Esophagus muscularis mucosa (tissue), 4 donors: ENCODE measurements around the gene TPP2. TPM values are rescaled to one million over a fixed set of nuclear protein-coding genes. Genes with fewer than 3 reads are reported as not detected.

Experiments
- DNase-seq: peaks from one replicate; pipeline ENCODE4 v3.0.0-alpha.2; 2017; ENCODE audit errors: extremely low spot score
- H3K27ac ChIP-seq, 4 donors: fragments of 200-600 bp; sonication (generic); replicated peaks in 1 of 4; 1 replicate in 3 of 4; 2 replicates in 1 of 4; pipeline ENCODE4 v1.5.1; 2016 to 2019; ENCODE audit warnings: mild to moderate bottlenecking in 1 of 4
- H3K27me3 ChIP-seq, 4 donors: fragments of 200-600 bp; sonication (generic); one replicate each; pipeline versions ENCODE4 v1.5.1 to v1.6.0; 2016 to 2019
- H3K36me3 ChIP-seq, 4 donors: fragments of 200-600 bp; sonication (generic); one replicate each; pipeline ENCODE4 v1.5.1; 2016 to 2019
- H3K4me1 ChIP-seq, 4 donors: fragments of 200-600 bp; sonication (generic); one replicate each; pipeline ENCODE4 v1.5.1; 2016 to 2019
- H3K4me3 ChIP-seq, 4 donors: fragments of 200-600 bp; sonication (generic); 1 replicate in 2 of 4; 2 replicates in 2 of 4; pipeline ENCODE4 v1.5.1; 2016 to 2019; ENCODE audit warnings: mild to moderate bottlenecking in 4 of 4, moderate library complexity in 1 of 4
- H3K9me3 ChIP-seq, 4 donors: fragments of 200-600 bp; sonication (generic); 1 replicate in 3 of 4; 2 replicates in 1 of 4; pipeline ENCODE4 v1.5.1; 2016 to 2019
- CTCF ChIP-seq, 3 experiments: fragments of 200-600 bp in 2 of 3; fragments of 450-650 bp in 1 of 3; sonication (generic) in 2 of 3; IDR thresholded peaks; one replicate each; pipeline ENCODE4 v1.5.1; 2017 to 2019; ENCODE audit warnings: antibody characterized with exemption in 3 of 3, mild to moderate bottlenecking in 2 of 3, moderate library complexity in 1 of 3
- EP300 ChIP-seq: sonication (generic); formaldehyde crosslinking; IDR thresholded peaks from one replicate; pipeline ENCODE4 v1.6.1; 2017; ENCODE audit warnings: antibody characterized with exemption
- POLR2A ChIP-seq: fragments of 450-650 bp; IDR thresholded peaks from one replicate; pipeline ENCODE4 v1.6.1; 2017; ENCODE audit warnings: antibody characterized with exemption, moderate library complexity, mild to moderate bottlenecking, low read depth
- POLR2AphosphoS5 ChIP-seq, 2 donors: sonication (generic); formaldehyde crosslinking; IDR thresholded peaks; one replicate each; pipeline ENCODE4 v1.6.1; 2017; ENCODE audit warnings: antibody characterized with exemption in 2 of 2
- WGBS: methylation state at CpG from one replicate; pipeline ENCODE4 v1.1.5; 2018; 5-methylcytosine and 5-hydroxymethylcytosine counted together
- intact Hi-C: fragments of 100-400 bp; cut with DNase I; formaldehyde crosslinking; loops from one replicate; pipeline ENCODE4 v1.15.1; 2023
- total RNA-seq, 4 donors: library from RNA; depleted of rRNA; stranded (reverse); fragments of >200 nt; gene quantifications; one replicate each; pipeline versions ENCODE4 v1.1.0 to v1.2.1, GENCODE V29; 2016

The TPP2 gene
- total RNA-seq, 4 donors from 2014 or later: 30.3 to 38.4 (median 32.1) TPM

DNA sequence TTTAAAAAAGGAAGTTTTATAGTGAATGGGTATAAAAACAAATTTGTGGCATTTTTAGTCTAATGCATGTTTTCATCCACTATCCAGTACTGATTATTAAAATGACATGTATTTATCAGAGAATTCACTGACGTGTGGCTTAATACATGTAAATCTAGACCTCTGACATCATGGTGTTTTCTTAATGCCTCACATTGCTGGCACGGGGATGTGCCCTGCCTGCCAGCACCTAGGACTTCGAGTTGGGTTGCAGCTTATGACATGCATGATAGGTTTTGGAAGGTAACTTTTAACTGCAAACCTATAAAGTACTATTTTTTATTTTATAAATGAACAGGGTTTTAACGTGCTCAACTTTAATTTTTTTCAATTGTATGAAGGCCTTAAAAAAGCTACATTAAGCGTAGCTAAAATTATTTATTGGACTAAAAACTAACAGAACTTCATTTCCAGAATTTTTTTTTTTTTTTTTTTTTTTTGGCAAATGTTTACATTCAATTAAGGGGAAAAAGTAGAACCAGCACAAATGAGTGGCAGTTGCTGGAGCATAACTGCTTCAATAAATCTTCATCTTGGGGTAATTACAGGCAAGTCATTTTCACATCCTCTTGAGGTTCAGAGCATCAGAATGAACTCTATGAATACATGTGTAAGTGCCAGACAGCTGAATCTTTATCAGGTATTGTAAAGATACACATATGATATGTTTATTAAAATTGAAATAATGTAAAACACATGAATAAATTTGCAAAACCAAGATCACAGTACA is 81.7 kb downstream of the TPP2 start:
- intact Hi-C loops: no loop called here
- no peak for DNase-seq
- Histone ChIP-seq H3K4me3 (no peak overlapping the region), H3K27me3 (no peaks in the 10 kb centered on the region), H3K36me3 (peaks cover 31 to 66% (median 49%) of the 10 kb centered on the region in 4 donors), H3K27ac (no peak overlapping the region), H3K4me1 (no peaks in the 10 kb centered on the region), H3K9me3 (no peaks in the 10 kb centered on the region)
- no peak for TF ChIP-seq EP300
- TF ChIP-seq CTCF (IDR thresholded peaks at IDR 0.05): no peak
- TF ChIP-seq POLR2A: no peak
- TF ChIP-seq POLR2AphosphoS5 (IDR thresholded peaks at IDR 0.05): no peak
- 87% methylated on average over 5 of the region's 5 CpGs for WGBS

DNA sequence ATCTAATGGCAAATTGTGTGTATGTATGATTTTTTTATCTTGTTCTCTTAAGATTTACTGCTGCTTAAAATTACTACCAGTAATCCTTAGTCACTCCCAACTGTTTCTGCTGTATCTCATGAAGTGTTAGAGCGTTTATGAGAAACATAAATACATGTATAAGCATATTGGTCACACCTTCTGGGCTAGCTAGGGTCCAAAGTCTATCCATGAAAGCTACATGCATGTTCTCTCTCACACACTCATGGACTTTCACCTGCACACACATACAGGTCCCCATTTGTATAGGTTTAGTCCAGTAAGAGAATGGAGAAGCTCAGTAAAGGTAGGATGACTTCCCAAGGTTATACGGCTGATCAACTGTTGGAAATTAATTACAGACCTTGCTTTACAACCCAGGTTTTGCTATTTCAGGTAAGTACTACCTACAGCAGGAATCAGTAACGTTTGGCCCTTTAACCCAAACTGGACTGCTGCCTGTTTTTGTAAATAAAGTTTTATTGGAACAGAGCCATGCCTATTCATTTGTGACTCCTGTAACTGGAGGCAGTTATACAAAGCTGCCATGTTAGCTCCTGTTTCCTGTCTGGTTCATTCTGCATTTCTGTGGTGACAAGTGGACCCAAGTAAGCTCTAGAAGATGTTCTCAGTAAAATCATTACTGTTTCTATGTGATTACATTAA is 82.8 kb downstream of the TPP2 start:
- no peak overlapping the region for H3K4me3 ChIP-seq
- no peaks in the 10 kb centered on the region for H3K9me3 ChIP-seq
- no peak for TF ChIP-seq CTCF (IDR thresholded peaks at IDR 0.05)
- H3K27me3 ChIP-seq: no peaks in the 10 kb centered on the region
- H3K36me3 ChIP-seq: peaks cover 31 to 58% (median 44%) of the 10 kb centered on the region in 4 donors
- intact Hi-C loops: no loop called here
- 89% methylated on average over 3 of the region's 3 CpGs for WGBS
- no peak for DNase-seq
- no peak overlapping the region for H3K27ac ChIP-seq
- no peaks in the 10 kb centered on the region for H3K4me1 ChIP-seq

- TF ChIP-seq CTCF (IDR thresholded peaks at IDR 0.05) (no peak), POLR2AphosphoS5 (IDR thresholded peaks at IDR 0.05) (no peak), EP300 (no peak), POLR2A (no peak)
Observed at GRCh38 chr13:102680133-102680717, 83.4 kb downstream of the TPP2 start.

GRCh38 chr13:102680842-102681740 is 84.3 kb downstream of the TPP2 start:
- Histone ChIP-seq H3K4me1 (no peaks in the 10 kb centered on the region), H3K9me3 (no peaks in the 10 kb centered on the region), H3K4me3 (no peak overlapping the region), H3K27me3 (no peaks in the 10 kb centered on the region), H3K36me3 (peaks cover 23 to 43% (median 32%) of the 10 kb centered on the region in 4 donors), H3K27ac (no peak overlapping the region)
- no peak for TF ChIP-seq EP300
- TF ChIP-seq CTCF (IDR thresholded peaks at IDR 0.05): no peak
- TF ChIP-seq POLR2AphosphoS5 (IDR thresholded peaks at IDR 0.05): no peak
- no peak for TF ChIP-seq POLR2A
- DNase-seq: no peak
- intact Hi-C loops: no loop called here
- WGBS: 70% methylated on average over 5 of the region's 5 CpGs

More at GRCh38 chr13:102680133-102680717, 83.4 kb downstream of the TPP2 start:
- Histone ChIP-seq H3K4me1 (no peaks in the 10 kb centered on the region), H3K9me3 (no peaks in the 10 kb centered on the region), H3K4me3 (no peak overlapping the region), H3K27ac (no peak overlapping the region), H3K36me3 (peaks cover 27 to 51% (median 40%) of the 10 kb centered on the region in 4 donors), H3K27me3 (no peaks in the 10 kb centered on the region)
- WGBS: 82% methylated on average over 4 of the region's 4 CpGs
- intact Hi-C loops: no loop called here
- no peak for DNase-seq
